ENCODE data around the gene PRMT1. TPM values are rescaled to one million over a fixed set of nuclear protein-coding genes. Genes with fewer than 3 reads are reported as not detected.

PRMT1 gene
- total and polyA plus RNA-seq, 2 of the 13 experiments (the other 11 are each of a cell fraction or from before 2014, with no cell fraction given), result 324 to 374 TPM

DNA sequence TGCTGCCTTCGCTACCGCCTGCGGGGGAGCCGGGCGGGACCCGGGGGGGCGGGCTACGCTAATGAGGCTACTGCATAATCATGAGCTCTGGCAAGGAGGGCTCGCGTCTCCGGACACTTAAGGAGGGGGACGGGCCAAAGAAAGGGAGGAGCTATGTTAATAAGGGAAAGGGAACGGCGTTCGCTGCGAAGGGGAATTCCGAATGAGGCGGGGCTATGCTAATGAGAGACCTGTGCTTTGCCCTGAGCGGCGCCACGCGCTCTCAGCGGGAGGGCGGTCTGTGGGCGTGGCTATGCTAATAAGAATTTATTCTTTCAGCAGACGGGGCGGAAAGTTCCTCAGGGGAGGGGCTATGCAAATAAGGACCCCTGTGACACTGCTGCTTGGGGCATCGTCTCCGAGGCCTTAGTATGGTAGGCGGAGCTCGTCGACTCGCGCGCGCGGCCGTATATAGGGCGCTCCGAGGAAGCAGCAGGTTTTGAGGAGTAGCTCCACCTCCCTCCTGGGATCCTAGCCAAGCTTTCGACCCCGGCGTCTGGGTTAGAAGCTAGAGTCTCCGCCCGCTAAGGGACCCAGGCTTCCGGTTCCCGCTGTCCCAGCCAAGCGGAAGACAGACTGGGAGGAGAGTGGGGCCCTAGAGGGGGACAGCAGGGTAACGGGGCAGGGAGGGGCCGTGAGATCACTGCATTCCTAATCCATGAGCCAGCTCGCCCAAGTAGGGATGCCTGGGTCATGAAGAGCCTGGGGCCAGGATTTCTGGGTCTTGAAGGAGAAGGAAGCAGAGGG is 36.8 kb upstream of the PRMT1 start, which contains the start of gene RRAS (continued):
- TF ChIP-seq, protein P1, sequence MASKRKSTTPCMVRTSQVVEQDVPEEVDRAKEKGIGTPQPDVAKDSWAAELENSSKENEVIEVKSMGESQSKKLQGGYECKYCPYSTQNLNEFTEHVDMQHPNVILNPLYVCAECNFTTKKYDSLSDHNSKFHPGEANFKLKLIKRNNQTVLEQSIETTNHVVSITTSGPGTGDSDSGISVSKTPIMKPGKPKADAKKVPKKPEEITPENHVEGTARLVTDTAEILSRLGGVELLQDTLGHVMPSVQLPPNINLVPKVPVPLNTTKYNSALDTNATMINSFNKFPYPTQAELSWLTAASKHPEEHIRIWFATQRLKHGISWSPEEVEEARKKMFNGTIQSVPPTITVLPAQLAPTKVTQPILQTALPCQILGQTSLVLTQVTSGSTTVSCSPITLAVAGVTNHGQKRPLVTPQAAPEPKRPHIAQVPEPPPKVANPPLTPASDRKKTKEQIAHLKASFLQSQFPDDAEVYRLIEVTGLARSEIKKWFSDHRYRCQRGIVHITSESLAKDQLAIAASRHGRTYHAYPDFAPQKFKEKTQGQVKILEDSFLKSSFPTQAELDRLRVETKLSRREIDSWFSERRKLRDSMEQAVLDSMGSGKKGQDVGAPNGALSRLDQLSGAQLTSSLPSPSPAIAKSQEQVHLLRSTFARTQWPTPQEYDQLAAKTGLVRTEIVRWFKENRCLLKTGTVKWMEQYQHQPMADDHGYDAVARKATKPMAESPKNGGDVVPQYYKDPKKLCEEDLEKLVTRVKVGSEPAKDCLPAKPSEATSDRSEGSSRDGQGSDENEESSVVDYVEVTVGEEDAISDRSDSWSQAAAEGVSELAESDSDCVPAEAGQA (IDR thresholded peaks at IDR 0.05; ENCODE audit: low read depth), result no peak
- TF ChIP-seq, protein P1 (CRISPR knock-in tag; IDR thresholded peaks at IDR 0.05; ENCODE audit: borderline replicate concordance), result no peak
- TF ChIP-seq, protein P2, sequence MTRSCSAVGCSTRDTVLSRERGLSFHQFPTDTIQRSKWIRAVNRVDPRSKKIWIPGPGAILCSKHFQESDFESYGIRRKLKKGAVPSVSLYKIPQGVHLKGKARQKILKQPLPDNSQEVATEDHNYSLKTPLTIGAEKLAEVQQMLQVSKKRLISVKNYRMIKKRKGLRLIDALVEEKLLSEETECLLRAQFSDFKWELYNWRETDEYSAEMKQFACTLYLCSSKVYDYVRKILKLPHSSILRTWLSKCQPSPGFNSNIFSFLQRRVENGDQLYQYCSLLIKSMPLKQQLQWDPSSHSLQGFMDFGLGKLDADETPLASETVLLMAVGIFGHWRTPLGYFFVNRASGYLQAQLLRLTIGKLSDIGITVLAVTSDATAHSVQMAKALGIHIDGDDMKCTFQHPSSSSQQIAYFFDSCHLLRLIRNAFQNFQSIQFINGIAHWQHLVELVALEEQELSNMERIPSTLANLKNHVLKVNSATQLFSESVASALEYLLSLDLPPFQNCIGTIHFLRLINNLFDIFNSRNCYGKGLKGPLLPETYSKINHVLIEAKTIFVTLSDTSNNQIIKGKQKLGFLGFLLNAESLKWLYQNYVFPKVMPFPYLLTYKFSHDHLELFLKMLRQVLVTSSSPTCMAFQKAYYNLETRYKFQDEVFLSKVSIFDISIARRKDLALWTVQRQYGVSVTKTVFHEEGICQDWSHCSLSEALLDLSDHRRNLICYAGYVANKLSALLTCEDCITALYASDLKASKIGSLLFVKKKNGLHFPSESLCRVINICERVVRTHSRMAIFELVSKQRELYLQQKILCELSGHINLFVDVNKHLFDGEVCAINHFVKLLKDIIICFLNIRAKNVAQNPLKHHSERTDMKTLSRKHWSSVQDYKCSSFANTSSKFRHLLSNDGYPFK (CRISPR knock-in tag; IDR thresholded peaks at IDR 0.05; ENCODE audit: borderline replicate concordance), result peak; percentile 73; the same call in 1 of the 2 replicates
- no peak; the same call in 1 of the 2 replicates for TF ChIP-seq TSC22D2 (CRISPR knock-in tag; IDR thresholded peaks at IDR 0.05; ENCODE audit: borderline replicate concordance)
- TF ChIP-seq, protein P3, sequence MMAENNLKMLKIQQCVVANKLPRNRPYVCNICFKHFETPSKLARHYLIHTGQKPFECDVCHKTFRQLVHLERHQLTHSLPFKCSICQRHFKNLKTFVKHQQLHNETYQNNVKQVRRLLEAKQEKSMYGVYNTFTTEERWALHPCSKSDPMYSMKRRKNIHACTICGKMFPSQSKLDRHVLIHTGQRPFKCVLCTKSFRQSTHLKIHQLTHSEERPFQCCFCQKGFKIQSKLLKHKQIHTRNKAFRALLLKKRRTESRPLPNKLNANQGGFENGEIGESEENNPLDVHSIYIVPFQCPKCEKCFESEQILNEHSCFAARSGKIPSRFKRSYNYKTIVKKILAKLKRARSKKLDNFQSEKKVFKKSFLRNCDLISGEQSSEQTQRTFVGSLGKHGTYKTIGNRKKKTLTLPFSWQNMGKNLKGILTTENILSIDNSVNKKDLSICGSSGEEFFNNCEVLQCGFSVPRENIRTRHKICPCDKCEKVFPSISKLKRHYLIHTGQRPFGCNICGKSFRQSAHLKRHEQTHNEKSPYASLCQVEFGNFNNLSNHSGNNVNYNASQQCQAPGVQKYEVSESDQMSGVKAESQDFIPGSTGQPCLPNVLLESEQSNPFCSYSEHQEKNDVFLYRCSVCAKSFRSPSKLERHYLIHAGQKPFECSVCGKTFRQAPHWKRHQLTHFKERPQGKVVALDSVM (CRISPR knock-in tag; IDR thresholded peaks at IDR 0.05), result peak; percentile 43; the same call in 1 of the 2 replicates
- peak; percentile 81 for TF ChIP-seq SKI (IDR thresholded peaks at IDR 0.05; ENCODE audit: partially characterized antibody)
- no peak for TF ChIP-seq BRF2 (CRISPR knock-in tag; IDR thresholded peaks at IDR 0.05)
- TF ChIP-seq ZNF639 (CRISPR knock-in tag; conservative IDR thresholded peaks at IDR 0.05), result peak; percentile 91
- peak; percentile 76 for TF ChIP-seq RARA (CRISPR knock-in tag; IDR thresholded peaks at IDR 0.05)
- TF ChIP-seq ELF4 (CRISPR knock-in tag; IDR thresholded peaks at IDR 0.05; ENCODE audit: borderline replicate concordance), result peak; percentile 59; the same call in 1 of the 2 replicates
- TF ChIP-seq ZNF782 (CRISPR knock-in tag; IDR thresholded peaks at IDR 0.05; ENCODE audit: borderline replicate concordance), result peak; percentile 28; the same call in 1 of the 2 replicates
- no peak for TF ChIP-seq KAT2B (IDR thresholded peaks at IDR 0.05; ENCODE audit: borderline replicate concordance, low read depth, low read length)
- peak; percentile 24; the same call in 1 of the 2 replicates for TF ChIP-seq MAFF (IDR thresholded peaks at IDR 0.05; ENCODE audit: low read depth, low read length)
- TF ChIP-seq FOXK1 (CRISPR knock-in tag; IDR thresholded peaks at IDR 0.05; ENCODE audit: borderline replicate concordance, low read depth), result peak; percentile 65; the same call in 1 of the 2 replicates

Measured in HepG2 (cell line).